HG03457 (cell line): Measurements from ENCODE around the gene IL5RA.

ENCODE experiments used
- ATAC-seq: cut with Tn5 transposase; IDR thresholded peaks from one replicate; pipeline ENCODE4 v1.9.1; 2021; ENCODE audit warnings: moderate number of reproducible peaks; ENCODE audit not compliant: unreplicated experiment

Gene IL5RA

GRCh38 chr3:3107858-3108257 lies 2.3 kb downstream of the IL5RA start:
- ATAC-seq: peak; percentile 42

- ATAC-seq: no peak
These were observed 3.0 kb downstream of the IL5RA start for GRCh38 chr3:3107181-3107580.

GRCh38 chr3:3105815-3106214 lies 4.4 kb downstream of the IL5RA start:
- ATAC-seq: no peak

GRCh38 chr3:3105246-3105645 lies 4.9 kb downstream of the IL5RA start:
- no peak for ATAC-seq

- no peak for ATAC-seq
These were observed 7.4 kb downstream of the IL5RA start for GRCh38 chr3:3102751-3103150.

- no peak for ATAC-seq
These were observed 8.3 kb downstream of the IL5RA start for GRCh38 chr3:3101660-3102458.

GRCh38 chr3:3097958-3098357 lies 12.2 kb downstream of the IL5RA start:
- no peak for ATAC-seq

GRCh38 chr3:3089017-3089416 lies 21.2 kb downstream of the IL5RA start:
- ATAC-seq: peak; percentile 97

GRCh38 chr3:3087716-3088465 lies 22.3 kb downstream of the IL5RA start:
- no peak for ATAC-seq

GRCh38 chr3:3087279-3087678 lies 22.9 kb downstream of the IL5RA start:
- no peak for ATAC-seq

GRCh38 chr3:3086239-3086638 lies 23.9 kb downstream of the IL5RA start:
- ATAC-seq: no peak

- no peak for ATAC-seq
These were observed 24.4 kb downstream of the IL5RA start for GRCh38 chr3:3085782-3086181.

- ATAC-seq: no peak
These were observed 25.3 kb downstream of the IL5RA start for GRCh38 chr3:3084890-3085289.

- ATAC-seq: peak; percentile 78
These were observed 27.8 kb downstream of the IL5RA start for GRCh38 chr3:3082234-3082924.

GRCh38 chr3:3081381-3082233 lies 28.6 kb downstream of the IL5RA start:
- ATAC-seq: peak; percentile 46

GRCh38 chr3:3080309-3080708 lies 29.9 kb downstream of the IL5RA start:
- ATAC-seq: no peak

GRCh38 chr3:3074551-3075257 lies 35.5 kb downstream of the IL5RA start:
- ATAC-seq: no peak

GRCh38 chr3:3071136-3071535 lies 39.0 kb downstream of the IL5RA start:
- no peak for ATAC-seq

- no peak for ATAC-seq
These were observed 40.5 kb downstream of the IL5RA start for GRCh38 chr3:3069723-3070122.

GRCh38 chr3:3068358-3068881 lies 41.8 kb downstream of the IL5RA start:
- ATAC-seq: no peak
